Osteoblast (primary cell): ENCODE measurements around the gene PRMT2. TPM values are rescaled to one million over a fixed set of nuclear protein-coding genes. Genes with fewer than 3 reads are reported as not detected.
"Not testable (repeated sequence)": the region's sequence is repeated elsewhere in the genome, so short reads cannot be mapped to it uniquely, and the experiment has no call there.

ENCODE experiments used
- DNase-seq: peaks from one replicate; pipeline ENCODE4 v3.0.0; 2011; ENCODE audit warnings: low spot score, mixed read lengths; ENCODE audit not compliant: insufficient read length; ENCODE audit errors: missing footprints
- H2AFZ ChIP-seq: 2 replicates; pipeline ENCODE4 v1.6.0; 2011; ENCODE audit warnings: mild to moderate bottlenecking, low read length
- H3K27ac ChIP-seq: 2 replicates; pipeline ENCODE4 v1.5.1; 2011; ENCODE audit warnings: mild to moderate bottlenecking, low read depth, low read length, moderate library complexity
- H3K27me3 ChIP-seq: 2 replicates; pipeline ENCODE4 v1.6.0; 2012; ENCODE audit warnings: mild to moderate bottlenecking, control low read depth, inconsistent platforms, low read length, moderate library complexity; ENCODE audit not compliant: insufficient read depth
- H3K36me3 ChIP-seq: 2 replicates; pipeline ENCODE4 v1.5.1; 2011; ENCODE audit warnings: mild to moderate bottlenecking, low read length, control low read depth, moderate library complexity; ENCODE audit not compliant: insufficient read depth
- H3K4me1 ChIP-seq: 2 replicates; pipeline ENCODE4 v1.5.1; 2011; ENCODE audit warnings: mild to moderate bottlenecking, low read length, control low read depth, moderate library complexity; ENCODE audit not compliant: insufficient read depth
- H3K4me2 ChIP-seq: 2 replicates; pipeline ENCODE4 v1.6.0; 2011; ENCODE audit warnings: mild to moderate bottlenecking, low read length; ENCODE audit not compliant: insufficient read depth
- H3K4me3 ChIP-seq: fragments of 200-600 bp; sonication (generic); 3 replicates; pipeline ENCODE4 v1.5.1; 2012; ENCODE audit warnings: mild to moderate bottlenecking, low read length, inconsistent platforms; ENCODE audit not compliant: insufficient read depth
- H3K79me2 ChIP-seq: 2 replicates; pipeline ENCODE4 v1.6.0; 2012; ENCODE audit warnings: mild to moderate bottlenecking, low read length, control low read depth, inconsistent platforms; ENCODE audit not compliant: insufficient read depth
- H3K9me3 ChIP-seq: 2 replicates; pipeline ENCODE4 v1.5.1; 2011; ENCODE audit warnings: low read depth, low read length, control low read depth
- H4K20me1 ChIP-seq: 2 replicates; pipeline ENCODE4 v1.6.0; 2012; ENCODE audit warnings: mild to moderate bottlenecking, low read length, control low read depth; ENCODE audit not compliant: insufficient read depth
- total RNA-seq: library from RNA; depleted of rRNA; stranded (reverse); fragments of >200 nt; gene quantifications from 2 replicates; pipeline ENCODE4 v1.2.3, GENCODE V29; 2012
- TF ChIP-seq, protein P1 (sequence below): IDR thresholded peaks from 2 replicates; pipeline ENCODE4 v1.5.1; 2011; ENCODE audit warnings: mild to moderate bottlenecking, low read depth, low read length, moderate library complexity; ENCODE audit errors: extremely low read depth

Gene PRMT2
- total RNA-seq, 1 donor: 134 TPM

GRCh38 chr21:46626975-46627501, 8.4 kb upstream of the PRMT2 start:
- Histone ChIP-seq H3K36me3 (no peaks in the 10 kb centered on the region), H3K4me1 (no peaks in the 10 kb centered on the region), H3K4me2 (no peak overlapping the region), H3K9me3 (peaks cover 6% of the 10 kb centered on the region), H3K27ac (no peak overlapping the region), H3K4me3 (no peak overlapping the region), H3K27me3 (no peaks in the 10 kb centered on the region), H4K20me1 (no peaks in the 10 kb centered on the region), H2AFZ (no peak overlapping the region), H3K79me2 (no peaks in the 10 kb centered on the region)
- TF ChIP-seq, protein P1, sequence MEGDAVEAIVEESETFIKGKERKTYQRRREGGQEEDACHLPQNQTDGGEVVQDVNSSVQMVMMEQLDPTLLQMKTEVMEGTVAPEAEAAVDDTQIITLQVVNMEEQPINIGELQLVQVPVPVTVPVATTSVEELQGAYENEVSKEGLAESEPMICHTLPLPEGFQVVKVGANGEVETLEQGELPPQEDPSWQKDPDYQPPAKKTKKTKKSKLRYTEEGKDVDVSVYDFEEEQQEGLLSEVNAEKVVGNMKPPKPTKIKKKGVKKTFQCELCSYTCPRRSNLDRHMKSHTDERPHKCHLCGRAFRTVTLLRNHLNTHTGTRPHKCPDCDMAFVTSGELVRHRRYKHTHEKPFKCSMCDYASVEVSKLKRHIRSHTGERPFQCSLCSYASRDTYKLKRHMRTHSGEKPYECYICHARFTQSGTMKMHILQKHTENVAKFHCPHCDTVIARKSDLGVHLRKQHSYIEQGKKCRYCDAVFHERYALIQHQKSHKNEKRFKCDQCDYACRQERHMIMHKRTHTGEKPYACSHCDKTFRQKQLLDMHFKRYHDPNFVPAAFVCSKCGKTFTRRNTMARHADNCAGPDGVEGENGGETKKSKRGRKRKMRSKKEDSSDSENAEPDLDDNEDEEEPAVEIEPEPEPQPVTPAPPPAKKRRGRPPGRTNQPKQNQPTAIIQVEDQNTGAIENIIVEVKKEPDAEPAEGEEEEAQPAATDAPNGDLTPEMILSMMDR: no peak
- no peak for DNase-seq

DNA sequence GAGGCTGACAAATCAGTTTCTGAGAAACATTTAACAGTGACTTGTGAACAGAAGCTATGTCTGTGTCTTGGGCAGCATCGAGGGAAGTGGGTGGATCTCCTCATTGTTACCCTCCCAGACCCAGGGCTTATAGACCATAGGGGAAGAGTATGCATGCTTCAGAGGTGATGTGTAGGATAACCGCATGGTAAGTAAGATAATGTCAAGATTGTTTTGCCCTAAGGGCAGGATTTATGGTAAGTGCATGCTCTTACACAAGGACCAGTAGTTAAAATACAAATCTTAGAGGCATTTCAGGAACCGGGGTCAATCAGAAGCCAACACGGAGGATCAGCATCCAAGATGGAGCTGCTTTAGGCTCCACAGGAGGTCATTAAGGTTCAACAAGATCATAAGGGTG, 7.7 kb upstream of the PRMT2 start:
- no peaks in the 10 kb centered on the region for H3K36me3 ChIP-seq
- no peak for DNase-seq
- no peak overlapping the region for H3K27ac ChIP-seq
- no peak overlapping the region for H3K4me3 ChIP-seq
- peaks cover 6% of the 10 kb centered on the region for H3K9me3 ChIP-seq
- no peaks in the 10 kb centered on the region for H3K4me1 ChIP-seq
- H3K4me2 ChIP-seq: no peak overlapping the region
- H3K79me2 ChIP-seq: no peaks in the 10 kb centered on the region
- no peaks in the 10 kb centered on the region for H3K27me3 ChIP-seq
- no peak overlapping the region for H2AFZ ChIP-seq
- TF ChIP-seq, protein P1: no peak
- no peaks in the 10 kb centered on the region for H4K20me1 ChIP-seq

DNA sequence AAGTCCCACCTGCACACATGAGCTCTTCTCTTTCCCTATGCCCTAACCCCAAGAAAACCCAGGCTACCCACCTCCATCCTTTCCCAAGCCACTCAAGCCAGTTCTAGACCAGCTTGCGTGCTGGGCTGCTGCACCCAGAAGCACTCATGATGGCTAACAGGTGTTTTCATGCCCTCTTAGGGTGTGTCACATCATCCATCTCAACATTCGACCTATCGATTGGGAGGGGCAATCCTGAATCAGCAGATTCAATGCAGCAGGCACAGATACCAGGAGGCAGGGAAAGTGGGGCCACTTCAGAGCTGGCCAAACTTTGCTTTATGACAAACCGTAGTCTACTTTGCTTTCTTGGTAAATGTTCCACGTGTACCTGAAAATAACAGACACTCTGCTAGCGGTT, 6.6 kb upstream of the PRMT2 start:
- no peaks in the 10 kb centered on the region for H3K4me1 ChIP-seq
- H3K4me3 ChIP-seq: no peak overlapping the region
- no peak overlapping the region for H3K27ac ChIP-seq
- no peaks in the 10 kb centered on the region for H3K36me3 ChIP-seq
- no peaks in the 10 kb centered on the region for H3K27me3 ChIP-seq
- no peak overlapping the region for H3K4me2 ChIP-seq
- H2AFZ ChIP-seq: no peak overlapping the region
- H4K20me1 ChIP-seq: no peaks in the 10 kb centered on the region
- TF ChIP-seq, protein P1: no peak
- DNase-seq: no peak
- H3K9me3 ChIP-seq: peaks cover 6% of the 10 kb centered on the region
- no peaks in the 10 kb centered on the region for H3K79me2 ChIP-seq

DNA sequence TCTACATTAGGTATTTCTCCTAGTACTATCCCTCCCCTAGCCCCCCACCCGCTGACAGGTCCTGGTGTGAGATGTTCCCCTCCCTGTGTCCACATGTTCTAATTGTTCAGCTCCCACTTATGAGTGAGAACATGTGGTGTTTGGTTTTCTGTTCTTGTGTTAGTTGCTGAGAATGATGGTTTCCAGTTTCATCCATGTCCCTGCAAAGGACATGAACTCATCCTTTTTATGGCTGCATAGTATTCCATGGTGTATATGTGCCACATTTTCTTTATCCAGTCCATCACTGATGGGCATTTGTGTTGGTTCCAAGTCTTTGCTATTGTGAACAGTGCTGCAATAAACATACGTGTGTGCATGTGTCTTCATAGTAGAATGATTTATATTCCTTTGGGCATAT, 4.6 kb upstream of the PRMT2 start:
- H4K20me1 ChIP-seq, H3K4me1 ChIP-seq, H3K4me2 ChIP-seq, H3K79me2 ChIP-seq, H3K4me3 ChIP-seq, DNase-seq, H3K36me3 ChIP-seq, H3K27me3 ChIP-seq, H3K9me3 ChIP-seq, H2AFZ ChIP-seq, H3K27ac ChIP-seq: not testable (repeated sequence)
